A549 (cell line): Measurements from ENCODE around the gene HSD11B1L. TPM values are rescaled to one million over a fixed set of nuclear protein-coding genes. Genes with fewer than 3 reads are reported as not detected.
"Not testable (repeated sequence)": the region's sequence is repeated elsewhere in the genome, so short reads cannot be mapped to it uniquely, and the experiment has no call there.

Experiments used
- ATAC-seq, 2 experiments: fragments of 200-7000 bp in 1 of 2; fragments of >200 bp in 1 of 2; cut with Nextera tagmentation in 1 of 2; cut with Tn5 transposase in 1 of 2; 3 replicates each; pipeline versions ENCODE4 v1.8.0 to v1.9.1; 2018 to 2020; ENCODE audit warnings: mild to moderate bottlenecking in 1 of 2, moderate library complexity in 1 of 2
- CTCF ChIA-PET: fragments of 300-600 bp; sonication (Branson Sonifier 250); formaldehyde crosslinking; extraction: SDS; loops from one replicate; lab custom pipeline; 2021; ENCODE audit warnings: antibody characterized with exemption, inconsistent platforms; lab: Yijun Ruan, JAX
- POLR2A ChIA-PET: fragments of 350-600 bp; formaldehyde crosslinking; extraction: SDS; loops from one replicate; lab custom pipeline; 2021; ENCODE audit warnings: antibody characterized with exemption, inconsistent platforms; lab: Yijun Ruan, JAX
- DNase-seq, 2 experiments: peaks; one replicate each; pipeline versions ENCODE4 v3.0.0 to v3.0.0-alpha.2; 2011 to 2016; ENCODE audit warnings: low read depth in 1 of 2, low spot score in 1 of 2
- FAIRE-seq: peaks from 2 replicates; lab custom pipeline; 2011; peaks lifted over from hg19 to GRCh38; lab: Jason Lieb, UNC
- H3K27ac ChIP-seq, 2 experiments: fragments of >200 bp; sonication (Bioruptor Twin); formaldehyde crosslinking; 3 replicates each; pipeline ENCODE4 v1.5.1; 2016 to 2017
- H3K4me1 ChIP-seq: fragments of >200 bp; sonication (Bioruptor Twin); formaldehyde crosslinking; 3 replicates; pipeline ENCODE4 v1.6.1; 2016
- H3K4me2 ChIP-seq: fragments of >200 bp; sonication (Bioruptor Twin); formaldehyde crosslinking; 3 replicates; pipeline ENCODE4 v1.6.1; 2016
- H3K4me3 ChIP-seq: fragments of >200 bp; sonication (Bioruptor Twin); formaldehyde crosslinking; 3 replicates; pipeline ENCODE4 v1.5.1; 2016
- H3K9me3 ChIP-seq: fragments of >200 bp; sonication (Bioruptor Twin); formaldehyde crosslinking; 3 replicates; pipeline ENCODE4 v1.6.1; 2016
- KDM5A ChIP-seq: fragments of 200-600 bp; sonication (generic); IDR thresholded peaks from 2 replicates; pipeline ENCODE4 v1.6.1; 2016; ENCODE audit warnings: antibody characterized with exemption, mild to moderate bottlenecking
- MAZ ChIP-seq: fragments of 150-350 bp; IDR thresholded peaks from 2 replicates; pipeline ENCODE4 v1.6.1; 2014; ENCODE audit warnings: antibody characterized with exemption, low read depth, low read length, borderline replicate concordance
- PHF8 ChIP-seq: fragments of 200-600 bp; sonication (generic); IDR thresholded peaks from 2 replicates; pipeline ENCODE4 v1.6.1; 2016; ENCODE audit warnings: low read depth, mild to moderate bottlenecking, antibody characterized with exemption, moderate library complexity, borderline replicate concordance
- POLR2AphosphoS2 ChIP-seq: conservative IDR thresholded peaks from 2 replicates; pipeline ENCODE4 v1.6.1; 2012; ENCODE audit warnings: low read length, improper control_type of control experiment, inconsistent platforms
- RFX5 ChIP-seq: fragments of 450-650 bp; IDR thresholded peaks from 2 replicates; pipeline ENCODE4 v1.7.1; 2014; ENCODE audit warnings: antibody characterized with exemption, mild to moderate bottlenecking, moderate library complexity
- WGBS: methylation state at CpG from one replicate; pipeline ENCODE4 v1.1.6; 2017; ENCODE audit errors: missing lambda C conversion rate; 5-methylcytosine and 5-hydroxymethylcytosine counted together
- polyA plus RNA-seq, 4 experiments: library from polyadenylated mRNA; depleted of rRNA in 3 of 4; stranded (reverse); fragments of >200 nt; fragmentation: RNase III in 1 of 4; extraction: RNeasy Plus Mini Kit Qiagen cat#74134 plus additional on column Dnase treatment in 1 of 4; gene quantifications; 2 replicates in 3 of 4; 3 replicates in 1 of 4; pipeline ENCODE4 v1.2.3, GENCODE V29; 2011 to 2017
- TF ChIP-seq, protein P1 (sequence below): fragments of 150-350 bp; IDR thresholded peaks from 2 replicates; pipeline ENCODE4 v1.6.1; 2014; ENCODE audit warnings: low read depth, mild to moderate bottlenecking, low read length
- TF ChIP-seq, protein P2 (sequence below): IDR thresholded peaks from 2 replicates; pipeline ENCODE4 v1.6.1; 2012

Gene HSD11B1L
- polyA plus RNA-seq, 2 of the 4 experiments (the other 2 are of a cell fraction) = 2.8 to 4.8 TPM

DNA sequence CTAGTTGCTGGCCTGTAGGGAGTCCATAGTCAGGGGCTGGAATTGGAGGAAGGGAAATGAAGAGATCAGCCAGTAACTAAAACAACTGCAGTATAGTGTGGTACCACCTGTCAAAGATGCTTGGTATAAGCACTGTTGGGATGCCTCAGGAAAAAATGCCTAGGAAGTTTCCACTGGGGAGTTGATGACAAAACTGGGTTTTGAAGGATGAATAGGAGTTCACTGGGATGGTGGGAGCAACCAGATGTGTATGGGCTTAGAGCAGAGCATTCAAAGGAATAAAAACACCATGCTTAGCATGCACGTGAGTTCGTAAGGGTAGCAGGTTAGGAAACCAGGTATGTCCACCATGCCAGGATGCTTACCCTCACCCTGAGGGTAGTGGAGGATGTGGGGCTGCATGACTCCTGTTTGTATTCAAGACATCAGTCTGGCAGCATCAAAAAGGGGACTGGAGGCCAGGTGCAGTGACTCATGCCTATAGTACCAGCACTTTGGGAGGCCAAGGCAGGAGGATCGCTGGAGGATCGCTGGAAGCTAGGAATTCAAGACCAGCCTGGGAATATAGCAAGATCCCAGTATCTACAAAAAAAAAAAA, 46.7 kb downstream of the HSD11B1L start:
- TF ChIP-seq, protein P1, sequence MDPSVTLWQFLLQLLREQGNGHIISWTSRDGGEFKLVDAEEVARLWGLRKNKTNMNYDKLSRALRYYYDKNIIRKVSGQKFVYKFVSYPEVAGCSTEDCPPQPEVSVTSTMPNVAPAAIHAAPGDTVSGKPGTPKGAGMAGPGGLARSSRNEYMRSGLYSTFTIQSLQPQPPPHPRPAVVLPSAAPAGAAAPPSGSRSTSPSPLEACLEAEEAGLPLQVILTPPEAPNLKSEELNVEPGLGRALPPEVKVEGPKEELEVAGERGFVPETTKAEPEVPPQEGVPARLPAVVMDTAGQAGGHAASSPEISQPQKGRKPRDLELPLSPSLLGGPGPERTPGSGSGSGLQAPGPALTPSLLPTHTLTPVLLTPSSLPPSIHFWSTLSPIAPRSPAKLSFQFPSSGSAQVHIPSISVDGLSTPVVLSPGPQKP = no peak
- TF ChIP-seq MAZ = no peak
- TF ChIP-seq, protein P2, sequence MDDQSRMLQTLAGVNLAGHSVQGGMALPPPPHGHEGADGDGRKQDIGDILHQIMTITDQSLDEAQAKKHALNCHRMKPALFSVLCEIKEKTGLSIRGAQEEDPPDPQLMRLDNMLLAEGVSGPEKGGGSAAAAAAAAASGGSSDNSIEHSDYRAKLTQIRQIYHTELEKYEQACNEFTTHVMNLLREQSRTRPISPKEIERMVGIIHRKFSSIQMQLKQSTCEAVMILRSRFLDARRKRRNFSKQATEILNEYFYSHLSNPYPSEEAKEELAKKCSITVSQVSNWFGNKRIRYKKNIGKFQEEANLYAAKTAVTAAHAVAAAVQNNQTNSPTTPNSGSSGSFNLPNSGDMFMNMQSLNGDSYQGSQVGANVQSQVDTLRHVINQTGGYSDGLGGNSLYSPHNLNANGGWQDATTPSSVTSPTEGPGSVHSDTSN = no peak
- no peak for TF ChIP-seq RFX5
- TF ChIP-seq PHF8 = no peak
- TF ChIP-seq POLR2AphosphoS2 = no peak
- no peak for TF ChIP-seq KDM5A
- Histone ChIP-seq H3K4me2 (no peak overlapping the region), H3K4me1 (no peaks in the 10 kb centered on the region), H3K9me3 (0 out of 3 replicates have a peak, but pooled peaks cover 4% of the 10 kb centered on the region), H3K4me3 (no peak overlapping the region), H3K27ac (no peak overlapping the region)
- DNase-seq = no peak
- ATAC-seq = no peak
- 62% methylated on average over 4 of the region's 4 CpGs for WGBS
- POLR2A ChIA-PET = no interaction called here
- CTCF ChIA-PET = interaction anchor here (0.7 kb wide), 1 partner anchor 8 kb away, joined by 3 read pairs; the partner anchor contains the start of genes CATSPERD and LONP1
- no peak for FAIRE-seq

DNA sequence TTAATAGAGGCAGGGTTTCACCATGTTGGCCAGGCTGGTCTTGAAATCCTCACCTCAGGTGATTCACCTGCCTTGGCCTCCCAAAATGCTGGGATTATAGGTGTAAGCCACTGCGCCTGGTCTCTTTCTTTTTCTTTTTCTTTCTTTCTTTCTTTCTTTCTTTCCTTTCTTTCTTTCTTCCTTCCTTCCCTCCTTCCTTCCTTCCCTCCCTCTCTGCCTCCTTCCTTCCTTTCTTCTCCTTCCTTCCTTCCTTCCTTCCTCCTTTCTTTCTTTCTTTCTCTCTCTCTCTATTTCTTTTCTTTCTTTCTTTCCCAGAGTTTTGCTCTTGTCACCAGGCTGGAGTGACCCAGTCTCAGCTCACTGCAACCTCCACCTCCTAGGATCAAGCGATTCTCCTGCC, 52.3 kb downstream of the HSD11B1L start:
- CTCF ChIA-PET, POLR2A ChIA-PET: not testable (repeated sequence)

More for the DNA sequence above, 52.3 kb downstream of the HSD11B1L start:
- not testable (repeated sequence) for DNase-seq, H3K9me3 ChIP-seq, ATAC-seq, H3K4me3 ChIP-seq, FAIRE-seq, H3K27ac ChIP-seq, H3K4me2 ChIP-seq, H3K4me1 ChIP-seq
- 80% methylated on average over 2 of the region's 2 CpGs for whole genome bisulfite sequencing

Other genes starting within 250 kb of the HSD11B1L start
- gene ZNRF4, start 225.6 kb upstream of the HSD11B1L start, polyA plus RNA-seq (2011; rRNA removed) = not detected in 2 replicates
- gene ZNRF4, start 225.6 kb upstream of the HSD11B1L start, polyA plus RNA-seq (2017; fragmentation: RNase III; extraction: RNeasy Plus Mini Kit Qiagen cat#74134 plus additional on column Dnase treatment) = not detected in 3 replicates
- 1.2 TPM in 2 replicates for gene TINCR, start 113.1 kb upstream of the HSD11B1L start, polyA plus RNA-seq (2011; rRNA removed)
- gene TINCR, start 113.1 kb upstream of the HSD11B1L start, polyA plus RNA-seq (2017; fragmentation: RNase III; extraction: RNeasy Plus Mini Kit Qiagen cat#74134 plus additional on column Dnase treatment) = 1.6 to 1.9 TPM (median 1.8 TPM) in 3 replicates
- gene SAFB2, start 58.3 kb upstream of the HSD11B1L start, polyA plus RNA-seq (2011; rRNA removed) = 23.4 and 33.2 TPM in 2 replicates
- gene SAFB2, start 58.3 kb upstream of the HSD11B1L start, polyA plus RNA-seq (2017; fragmentation: RNase III; extraction: RNeasy Plus Mini Kit Qiagen cat#74134 plus additional on column Dnase treatment) = 42.2 to 52.3 TPM (median 51.2 TPM) in 3 replicates
- gene SAFB, start 57.9 kb upstream of the HSD11B1L start, polyA plus RNA-seq (2011; rRNA removed) = 37.5 and 55.0 TPM in 2 replicates
- gene SAFB, start 57.9 kb upstream of the HSD11B1L start, polyA plus RNA-seq (2017; fragmentation: RNase III; extraction: RNeasy Plus Mini Kit Qiagen cat#74134 plus additional on column Dnase treatment) = 69.8 to 74.3 TPM (median 74.0 TPM) in 3 replicates
- 19.1 and 20.5 TPM in 2 replicates for gene MICOS13, start 511 bp upstream of the HSD11B1L start, polyA plus RNA-seq (2011; rRNA removed)
- 43.1 to 48.8 TPM (median 48.6 TPM) in 3 replicates for gene MICOS13, start 511 bp upstream of the HSD11B1L start, polyA plus RNA-seq (2017; fragmentation: RNase III; extraction: RNeasy Plus Mini Kit Qiagen cat#74134 plus additional on column Dnase treatment)
- 329 and 368 TPM in 2 replicates for gene RPL36, start 9.3 kb downstream of the HSD11B1L start, polyA plus RNA-seq (2011; rRNA removed)
- 1,385 to 1,590 TPM (median 1,396 TPM) in 3 replicates for gene RPL36, start 9.3 kb downstream of the HSD11B1L start, polyA plus RNA-seq (2017; fragmentation: RNase III; extraction: RNeasy Plus Mini Kit Qiagen cat#74134 plus additional on column Dnase treatment)
- 41.2 and 42.7 TPM in 2 replicates for gene LONP1, start 39.1 kb downstream of the HSD11B1L start, polyA plus RNA-seq (2011; rRNA removed)
- gene LONP1, start 39.1 kb downstream of the HSD11B1L start, polyA plus RNA-seq (2017; fragmentation: RNase III; extraction: RNeasy Plus Mini Kit Qiagen cat#74134 plus additional on column Dnase treatment) = 65.2 to 68.9 TPM (median 66.4 TPM) in 3 replicates
- gene CATSPERD, start 39.6 kb downstream of the HSD11B1L start, polyA plus RNA-seq (2011; rRNA removed) = 0.03 TPM in 1 of 2 replicates, not detected in the other
- 0.17 TPM in 1 of 3 replicates, not detected in the others for gene CATSPERD, start 39.6 kb downstream of the HSD11B1L start, polyA plus RNA-seq (2017; fragmentation: RNase III; extraction: RNeasy Plus Mini Kit Qiagen cat#74134 plus additional on column Dnase treatment)
- 0.46 and 0.65 TPM in 2 replicates for gene PRR22, start 103.7 kb downstream of the HSD11B1L start, polyA plus RNA-seq (2011; rRNA removed)
- gene PRR22, start 103.7 kb downstream of the HSD11B1L start, polyA plus RNA-seq (2017; fragmentation: RNase III; extraction: RNeasy Plus Mini Kit Qiagen cat#74134 plus additional on column Dnase treatment) = 2.0 to 2.3 TPM (median 2.2 TPM) in 3 replicates
- 15.5 and 16.3 TPM in 2 replicates for gene DUS3L, start 110.1 kb downstream of the HSD11B1L start, polyA plus RNA-seq (2011; rRNA removed)
- 26.9 to 29.4 TPM (median 27.9 TPM) in 3 replicates for gene DUS3L, start 110.1 kb downstream of the HSD11B1L start, polyA plus RNA-seq (2017; fragmentation: RNase III; extraction: RNeasy Plus Mini Kit Qiagen cat#74134 plus additional on column Dnase treatment)
- gene NRTN, start 124.0 kb downstream of the HSD11B1L start, polyA plus RNA-seq (2011; rRNA removed) = 0.32 and 0.38 TPM in 2 replicates
- 0.45 to 0.61 TPM (median 0.50 TPM) in 3 replicates for gene NRTN, start 124.0 kb downstream of the HSD11B1L start, polyA plus RNA-seq (2017; fragmentation: RNase III; extraction: RNeasy Plus Mini Kit Qiagen cat#74134 plus additional on column Dnase treatment)
- gene FUT6, start 158.7 kb downstream of the HSD11B1L start, polyA plus RNA-seq (2011; rRNA removed) = 0.12 TPM in 1 of 2 replicates, not detected in the other
- not detected in 3 replicates for gene FUT6, start 158.7 kb downstream of the HSD11B1L start, polyA plus RNA-seq (2017; fragmentation: RNase III; extraction: RNeasy Plus Mini Kit Qiagen cat#74134 plus additional on column Dnase treatment)
- 0.09 and 0.20 TPM in 2 replicates for gene FUT3, start 170.4 kb downstream of the HSD11B1L start, polyA plus RNA-seq (2011; rRNA removed)
- 0.09 TPM in 1 of 3 replicates, not detected in the others for gene FUT3, start 170.4 kb downstream of the HSD11B1L start, polyA plus RNA-seq (2017; fragmentation: RNase III; extraction: RNeasy Plus Mini Kit Qiagen cat#74134 plus additional on column Dnase treatment)
- 0.04 TPM in 1 of 2 replicates, not detected in the other for gene FUT5, start 189.5 kb downstream of the HSD11B1L start, polyA plus RNA-seq (2011; rRNA removed)
- gene FUT5, start 189.5 kb downstream of the HSD11B1L start, polyA plus RNA-seq (2017; fragmentation: RNase III; extraction: RNeasy Plus Mini Kit Qiagen cat#74134 plus additional on column Dnase treatment) = not detected in 3 replicates
- 75.0 and 98.5 TPM in 2 replicates for gene NDUFA11, start 222.8 kb downstream of the HSD11B1L start, polyA plus RNA-seq (2011; rRNA removed)
- gene NDUFA11, start 222.8 kb downstream of the HSD11B1L start, polyA plus RNA-seq (2017; fragmentation: RNase III; extraction: RNeasy Plus Mini Kit Qiagen cat#74134 plus additional on column Dnase treatment) = 170 to 173 TPM (median 171 TPM) in 3 replicates
- 1.1 and 1.5 TPM in 2 replicates for gene VMAC, start 223.8 kb downstream of the HSD11B1L start, polyA plus RNA-seq (2011; rRNA removed)
- 0.79 to 1.6 TPM (median 1.4 TPM) in 3 replicates for gene VMAC, start 223.8 kb downstream of the HSD11B1L start, polyA plus RNA-seq (2017; fragmentation: RNase III; extraction: RNeasy Plus Mini Kit Qiagen cat#74134 plus additional on column Dnase treatment)
- gene CAPS, start 233.2 kb downstream of the HSD11B1L start, polyA plus RNA-seq (2011; rRNA removed) = 1.2 and 1.4 TPM in 2 replicates
- 1.5 to 2.0 TPM (median 1.7 TPM) in 3 replicates for gene CAPS, start 233.2 kb downstream of the HSD11B1L start, polyA plus RNA-seq (2017; fragmentation: RNase III; extraction: RNeasy Plus Mini Kit Qiagen cat#74134 plus additional on column Dnase treatment)